H9 (cell line): ENCODE measurements around the gene VAV1. TPM values are rescaled to one million over a fixed set of nuclear protein-coding genes. Genes with fewer than 3 reads are reported as not detected.

ENCODE experiments used
- DNase-seq: peaks from one replicate; pipeline ENCODE4 v3.0.0-alpha.2; 2017
- H2AFZ ChIP-seq: one replicate; pipeline ENCODE4 v1.6.1; 2013; ENCODE audit warnings: mild to moderate bottlenecking, low read length, control low read depth, moderate library complexity
- H2AK5ac ChIP-seq: 2 replicates; pipeline ENCODE4 v1.6.1; 2013; ENCODE audit warnings: low read length, control low read depth, mixed read lengths; ENCODE audit not compliant: insufficient read length
- H2BK120ac ChIP-seq: one replicate; pipeline ENCODE4 v1.6.1; 2013; ENCODE audit warnings: low read depth, mild to moderate bottlenecking, low read length, control low read depth, inconsistent platforms; ENCODE audit not compliant: poor library complexity, severe bottlenecking
- H2BK12ac ChIP-seq: 2 replicates; pipeline ENCODE4 v1.6.1; 2013; ENCODE audit warnings: low read length, control low read depth, mixed read lengths, low read depth; ENCODE audit not compliant: insufficient read length
- H2BK15ac ChIP-seq: 2 replicates; pipeline ENCODE4 v1.6.1; 2013; ENCODE audit warnings: low read depth, low read length, control low read depth
- H2BK20ac ChIP-seq: one replicate; pipeline ENCODE4 v1.6.1; 2013; ENCODE audit warnings: low read depth, mild to moderate bottlenecking, low read length, control low read depth, inconsistent platforms; ENCODE audit not compliant: poor library complexity, severe bottlenecking
- H2BK5ac ChIP-seq: 2 replicates; pipeline ENCODE4 v1.6.1; 2013; ENCODE audit warnings: low read length, control low read depth, mixed read lengths; ENCODE audit not compliant: insufficient read length
- H3K14ac ChIP-seq: 2 replicates; pipeline ENCODE4 v1.6.1; 2013; ENCODE audit warnings: low read length, control low read depth; ENCODE audit not compliant: insufficient read depth
- H3K18ac ChIP-seq: 2 replicates; pipeline ENCODE4 v1.6.1; 2013; ENCODE audit warnings: low read depth, mild to moderate bottlenecking, mixed read lengths, low read length, control low read depth; ENCODE audit not compliant: insufficient read length
- H3K23ac ChIP-seq: 2 replicates; pipeline ENCODE4 v1.6.1; 2013; ENCODE audit warnings: low read length, control low read depth, mixed read lengths, low read depth; ENCODE audit not compliant: insufficient read length
- H3K23me2 ChIP-seq: 2 replicates; pipeline ENCODE4 v1.6.1; 2013; ENCODE audit warnings: low read depth, mild to moderate bottlenecking, mixed read lengths, low read length, control low read depth; ENCODE audit not compliant: insufficient read length, poor library complexity, severe bottlenecking
- H3K27ac ChIP-seq: 2 replicates; pipeline ENCODE4 v1.5.1; 2013; ENCODE audit warnings: low read length, control low read depth, mixed read lengths, low read depth; ENCODE audit not compliant: insufficient read length
- H3K27me3 ChIP-seq: 2 replicates; pipeline ENCODE4 v1.6.1; 2013; ENCODE audit warnings: low read length, control low read depth, inconsistent platforms; ENCODE audit not compliant: insufficient read depth
- H3K4ac ChIP-seq: 2 replicates; pipeline ENCODE4 v1.6.1; 2013; ENCODE audit warnings: low read depth, mild to moderate bottlenecking, control low read depth, inconsistent platforms, low read length, moderate library complexity
- H3K4me1 ChIP-seq: 2 replicates; pipeline ENCODE4 v1.6.1; 2013; ENCODE audit warnings: low read length, control low read depth, inconsistent platforms; ENCODE audit not compliant: insufficient read depth
- H3K4me2 ChIP-seq: 2 replicates; pipeline ENCODE4 v1.6.1; 2013; ENCODE audit warnings: low read length, control low read depth, mixed read lengths; ENCODE audit not compliant: insufficient read length, insufficient read depth
- H3K56ac ChIP-seq: 2 replicates; pipeline ENCODE4 v1.6.1; 2013; ENCODE audit warnings: low read depth, mild to moderate bottlenecking, mixed read lengths, low read length, control low read depth; ENCODE audit not compliant: insufficient read length
- H3K79me1 ChIP-seq: 2 replicates; pipeline ENCODE4 v1.6.1; 2013; ENCODE audit warnings: low read depth, mild to moderate bottlenecking, moderate library complexity, low read length, control low read depth, inconsistent platforms; ENCODE audit not compliant: insufficient read depth, poor library complexity, severe bottlenecking
- H3K79me2 ChIP-seq: 2 replicates; pipeline ENCODE4 v1.6.1; 2013; ENCODE audit warnings: low read length, control low read depth, inconsistent platforms; ENCODE audit not compliant: insufficient read depth
- H3K9ac ChIP-seq: 2 replicates; pipeline ENCODE4 v1.6.1; 2013; ENCODE audit warnings: low read length, control low read depth, mixed read lengths; ENCODE audit not compliant: insufficient read length; ENCODE audit errors: extremely low read depth
- H3K9me3 ChIP-seq: one replicate; pipeline ENCODE4 v1.6.1; 2013; ENCODE audit warnings: low read depth, low read length, inconsistent platforms; ENCODE audit not compliant: control insufficient read depth
- H3T11ph ChIP-seq: one replicate; pipeline ENCODE4 v1.6.1; 2013; ENCODE audit warnings: mild to moderate bottlenecking, low read length, control low read depth, inconsistent platforms
- H4K20me1 ChIP-seq: one replicate; pipeline ENCODE4 v1.6.1; 2013; ENCODE audit not compliant: control insufficient read depth, insufficient read length, insufficient read depth
- H4K5ac ChIP-seq: 2 replicates; pipeline ENCODE4 v1.6.1; 2013; ENCODE audit warnings: low read depth, mild to moderate bottlenecking, mixed read lengths, low read length, control low read depth; ENCODE audit not compliant: insufficient read length
- H4K8ac ChIP-seq: replicated peaks from 2 replicates; pipeline ENCODE4 v1.6.1; 2013; ENCODE audit warnings: low read length, control low read depth, mixed read lengths, low read depth; ENCODE audit not compliant: insufficient read length
- H4K91ac ChIP-seq: 2 replicates; pipeline ENCODE4 v1.6.1; 2013; ENCODE audit warnings: low read depth, mild to moderate bottlenecking, moderate library complexity, mixed read lengths, low read length, control low read depth; ENCODE audit not compliant: insufficient read length
- H3K27ac Mint-ChIP-seq, 3 experiments: 2 replicates in 2 of 3; 3 replicates in 1 of 3; pipeline ENCODE4 v1.8.0; 2020 to 2021; ENCODE audit warnings: mixed read lengths in 3 of 3, mild to moderate bottlenecking in 1 of 3, moderate library complexity in 1 of 3
- H3K27me3 Mint-ChIP-seq: 2 replicates; pipeline ENCODE4 v1.8.0; 2021; ENCODE audit warnings: low read depth, mild to moderate bottlenecking, moderate library complexity, mixed read lengths
- H3K36me3 Mint-ChIP-seq, 3 experiments: 2 replicates in 2 of 3; 3 replicates in 1 of 3; pipeline ENCODE4 v1.8.0; 2020 to 2021; ENCODE audit warnings: low read depth in 3 of 3, mixed read lengths in 3 of 3; ENCODE audit not compliant: insufficient read depth in 1 of 3
- H3K4me1 Mint-ChIP-seq, 2 experiments: 2 replicates each; pipeline ENCODE4 v1.8.0; 2020; ENCODE audit warnings: mixed read lengths in 2 of 2
- H3K4me3 Mint-ChIP-seq, 2 experiments: 2 replicates in 1 of 2; 3 replicates in 1 of 2; pipeline ENCODE4 v1.8.0; 2020 to 2021; ENCODE audit warnings: mild to moderate bottlenecking in 2 of 2, mixed read lengths in 2 of 2, moderate library complexity in 1 of 2
- H3K9me3 Mint-ChIP-seq, 2 experiments: 2 replicates in 1 of 2; 3 replicates in 1 of 2; pipeline ENCODE4 v1.8.0; 2020; ENCODE audit warnings: mild to moderate bottlenecking in 2 of 2, mixed read lengths in 2 of 2, moderate library complexity in 1 of 2
- CTCF ChIP-seq: fragments of 200-600 bp; sonication (generic); conservative IDR thresholded peaks from 3 replicates; pipeline ENCODE4 v1.8.0; 2021; ENCODE audit warnings: antibody characterized with exemption, mild to moderate bottlenecking
- WGBS: extraction: QIAGEN DNeasy Blood & Tissue Kit; methylation state at CpG from one replicate; pipeline ENCODE4 v1.1.7; 2013; ENCODE audit warnings: missing lambda C conversion rate, low lambda C conversion rate, mixed read lengths; ENCODE audit not compliant: insufficient read length; ENCODE audit errors: extremely low coverage; 5-methylcytosine and 5-hydroxymethylcytosine counted together
- total RNA-seq: library from RNA; stranded (reverse); gene quantifications from 2 replicates; pipeline ENCODE4 v1.2.1, GENCODE V29; 2021

The VAV1 gene
- total RNA-seq, 1 experiment from 2014 or later, result 0.90 TPM

- Histone ChIP-seq H3K27me3 (no peaks in the 10 kb centered on the region), H3K4me1 (peaks cover under 1% of the 10 kb centered on the region; the same call in 1 of the 2 replicates), H3K56ac (no peak overlapping the region), H3K79me2 (no peaks in the 10 kb centered on the region), H2AFZ (no peak overlapping the region), H3K79me1 (no peaks in the 10 kb centered on the region), H3K4me2 (no peak overlapping the region), H3K18ac (no peak overlapping the region), H2BK120ac (no peak overlapping the region), H4K20me1 (peaks cover 2% of the 10 kb centered on the region), H3K9ac (no peak overlapping the region), H3T11ph (no peak overlapping the region), H4K5ac (no peak overlapping the region), H3K23ac (no peak overlapping the region), H4K91ac (no peak overlapping the region), H2BK15ac (no peak overlapping the region), H2AK5ac (no peak overlapping the region), H3K9me3 (no peaks in the 10 kb centered on the region), H2BK5ac (no peak overlapping the region), H4K8ac (no peak overlapping the region), H2BK20ac (no peak overlapping the region), H3K27ac (no peak overlapping the region), H3K14ac (no peak overlapping the region), H3K23me2 (peaks cover 14% of the 10 kb centered on the region), H3K4ac (no peak overlapping the region), H2BK12ac (no peak overlapping the region)
- no peaks in the 10 kb centered on the region; the same call in 1 of the 2 replicates for H3K27me3 Mint-ChIP-seq
- H3K4me1 Mint-ChIP-seq, result peaks cover 18 to 29% of the 10 kb centered on the region in 2 experiments
- no peaks in the 10 kb centered on the region for H3K9me3 Mint-ChIP-seq
- DNase-seq, result no peak
- WGBS, result no CpG with 5 or more reads among the region's 21 CpGs
- H3K36me3 Mint-ChIP-seq, result peaks cover 5 to 16% (median 12%) of the 10 kb centered on the region in 3 experiments
- H3K27ac Mint-ChIP-seq, result no peak overlapping the region
- no peak for TF ChIP-seq CTCF
- peak overlapping the region in 1 of 2 experiments; percentile 48; a peak in 1 of 5 replicates for H3K4me3 Mint-ChIP-seq
Measured at GRCh38 chr19:6732803-6733337, 39.6 kb upstream of the VAV1 start.
